Activated CD4-positive, alpha-beta T cell treated with anti-CD3 and anti-CD28 coated beads, Interleukin-2, amount 10 ng/mL, durations not matched to agents 24 days and 14 days (primary cell): Measurements from ENCODE around the gene ACAP2. TPM values are rescaled to one million over a fixed set of nuclear protein-coding genes. Genes with fewer than 3 reads are reported as not detected.
"Not testable (repeated sequence)": the region's sequence is repeated elsewhere in the genome, so short reads cannot be mapped to it uniquely, and the experiment has no call there.

Experiments
- DNase-seq: peaks from one replicate; pipeline ENCODE4 v3.0.0; 2022
- H3K27ac Mint-ChIP-seq: one replicate; pipeline ENCODE4 v1.8.0; 2022; ENCODE audit warnings: mild to moderate bottlenecking, mixed read lengths
- H3K27me3 Mint-ChIP-seq: one replicate; pipeline ENCODE4 v1.8.0; 2022; ENCODE audit warnings: mixed read lengths
- H3K36me3 Mint-ChIP-seq: one replicate; pipeline ENCODE4 v1.8.0; 2022; ENCODE audit warnings: low read depth, mild to moderate bottlenecking, mixed read lengths
- H3K4me1 Mint-ChIP-seq: one replicate; pipeline ENCODE4 v1.8.0; 2021; ENCODE audit warnings: mixed read lengths
- H3K4me3 Mint-ChIP-seq: one replicate; pipeline ENCODE4 v1.8.0; 2022; ENCODE audit warnings: mild to moderate bottlenecking, moderate library complexity, mixed read lengths
- H3K9me3 Mint-ChIP-seq: one replicate; pipeline ENCODE4 v1.8.0; 2021; ENCODE audit warnings: mixed read lengths
- intact Hi-C: fragments of 100-400 bp; cut with micrococcal nuclease; formaldehyde crosslinking; loops from one replicate; pipeline ENCODE4 v1.15.1; 2023
- total RNA-seq: library from RNA; stranded (reverse); gene quantifications from 2 replicates; pipeline ENCODE4 v1.2.3, GENCODE V29; 2022

The ACAP2 gene
- total RNA-seq, 1 donor from 2014 or later, result 39.1 TPM

- H3K36me3 Mint-ChIP-seq, result peaks cover 13% of the 10 kb centered on the region
- no peak overlapping the region for H3K4me3 Mint-ChIP-seq
- intact Hi-C loops, result no loop called here
- no peak overlapping the region for H3K27ac Mint-ChIP-seq
- H3K9me3 Mint-ChIP-seq, result peaks cover 2% of the 10 kb centered on the region
- DNase-seq, result no peak
- H3K27me3 Mint-ChIP-seq, result no peaks in the 10 kb centered on the region
- no peaks in the 10 kb centered on the region for H3K4me1 Mint-ChIP-seq
These were observed 201.0 kb downstream of the ACAP2 start for GRCh38 chr3:195241592-195242355.

GRCh38 chr3:195240939-195241338 is 201.9 kb downstream of the ACAP2 start:
- no peak overlapping the region for H3K4me3 Mint-ChIP-seq
- H3K9me3 Mint-ChIP-seq, result peaks cover 5% of the 10 kb centered on the region
- H3K4me1 Mint-ChIP-seq, result no peaks in the 10 kb centered on the region
- DNase-seq, result no peak
- H3K36me3 Mint-ChIP-seq, result peaks cover 9% of the 10 kb centered on the region
- no peak overlapping the region for H3K27ac Mint-ChIP-seq
- no peaks in the 10 kb centered on the region for H3K27me3 Mint-ChIP-seq
- intact Hi-C loops, result no loop called here

- no peaks in the 10 kb centered on the region for H3K27me3 Mint-ChIP-seq
- no peaks in the 10 kb centered on the region for H3K4me1 Mint-ChIP-seq
- H3K36me3 Mint-ChIP-seq, result peaks cover 9% of the 10 kb centered on the region
- DNase-seq, result no peak
- no peak overlapping the region for H3K27ac Mint-ChIP-seq
- peaks cover 8% of the 10 kb centered on the region for H3K9me3 Mint-ChIP-seq
- no peak overlapping the region for H3K4me3 Mint-ChIP-seq
- intact Hi-C loops, result no loop called here
These were observed 202.6 kb downstream of the ACAP2 start for GRCh38 chr3:195240171-195240701.

DNA sequence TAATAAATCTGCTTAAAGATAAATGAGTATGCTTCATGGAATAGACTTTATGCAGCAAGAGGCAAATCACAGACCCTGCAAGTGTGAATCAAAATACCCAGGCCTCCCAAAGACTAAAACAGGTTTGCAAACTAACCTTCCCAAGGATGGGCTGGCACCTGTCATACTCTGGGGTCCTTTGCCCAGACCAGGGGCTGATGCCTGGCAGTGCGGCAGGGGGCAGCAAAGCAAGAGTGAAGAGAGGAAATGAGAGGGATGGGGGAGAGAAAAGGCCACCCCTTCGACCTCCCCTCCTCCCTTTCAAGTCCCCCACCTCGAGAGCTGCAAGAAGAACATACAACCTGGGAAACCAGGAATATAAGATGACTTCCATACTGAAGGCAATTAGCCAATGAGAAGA is 203.7 kb downstream of the ACAP2 start:
- Mint-ChIP-seq H3K27me3 (no peaks in the 10 kb centered on the region), H3K4me1 (no peaks in the 10 kb centered on the region), H3K36me3 (peaks cover 9% of the 10 kb centered on the region), H3K9me3 (peaks cover 14% of the 10 kb centered on the region), H3K27ac (no peak overlapping the region), H3K4me3 (no peak overlapping the region)
- intact Hi-C loops, result no loop called here
- no peak for DNase-seq

GRCh38 chr3:195238586-195239118 is 204.2 kb downstream of the ACAP2 start:
- Mint-ChIP-seq H3K9me3 (peaks cover 15% of the 10 kb centered on the region), H3K36me3 (peaks cover 9% of the 10 kb centered on the region), H3K27ac (no peak overlapping the region), H3K27me3 (no peaks in the 10 kb centered on the region), H3K4me1 (no peaks in the 10 kb centered on the region), H3K4me3 (no peak overlapping the region)
- intact Hi-C loops, result no loop called here
- DNase-seq, result no peak

GRCh38 chr3:195238081-195238571 is 204.7 kb downstream of the ACAP2 start:
- Mint-ChIP-seq H3K27ac (no peak overlapping the region), H3K4me3 (no peak overlapping the region), H3K9me3 (peaks cover 20% of the 10 kb centered on the region), H3K36me3 (peaks cover 9% of the 10 kb centered on the region), H3K27me3 (peaks cover 2% of the 10 kb centered on the region), H3K4me1 (no peaks in the 10 kb centered on the region)
- intact Hi-C loops, result no loop called here
- no peak for DNase-seq

DNA sequence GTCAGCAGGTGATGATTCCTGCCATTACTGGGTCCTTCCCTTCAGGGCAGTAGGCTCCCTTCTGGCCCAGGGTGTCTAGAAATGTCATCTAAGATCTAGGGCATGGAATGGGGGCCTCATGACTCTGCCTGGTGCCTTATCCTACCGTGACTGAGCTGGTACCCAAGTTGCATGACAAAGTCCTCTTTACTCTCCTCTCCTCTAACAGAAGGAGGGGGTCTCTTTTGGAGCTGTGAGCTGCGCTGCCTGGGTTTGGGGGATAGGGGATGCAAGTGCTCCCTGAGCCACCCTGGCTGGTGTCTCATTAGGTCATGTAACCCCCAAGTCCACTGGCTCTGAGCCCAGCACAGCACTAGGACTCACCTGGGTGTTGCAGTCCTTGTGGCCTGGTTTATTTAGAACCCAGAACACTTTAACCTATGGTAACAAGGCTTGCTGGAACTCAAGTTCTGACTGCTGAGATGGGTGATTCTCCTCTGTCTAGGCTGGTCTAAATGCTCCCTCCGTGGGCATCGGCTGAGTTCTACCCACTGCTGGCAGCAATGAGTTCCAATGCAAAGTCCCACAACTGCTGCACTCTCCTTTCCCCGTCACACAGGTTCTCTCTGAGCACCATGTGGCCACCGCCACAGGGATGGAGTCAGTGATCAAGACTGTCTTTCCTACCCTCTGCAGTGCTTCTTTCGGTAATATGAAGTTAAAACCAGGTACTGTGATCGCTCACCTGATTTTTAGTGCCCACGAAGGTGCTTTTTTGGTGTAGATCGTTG is 205.8 kb downstream of the ACAP2 start:
- no peaks in the 10 kb centered on the region for H3K4me1 Mint-ChIP-seq
- peaks cover 23% of the 10 kb centered on the region for H3K9me3 Mint-ChIP-seq
- DNase-seq, result no peak
- no peak overlapping the region for H3K27ac Mint-ChIP-seq
- intact Hi-C loops, result no loop called here
- no peak overlapping the region for H3K4me3 Mint-ChIP-seq
- H3K36me3 Mint-ChIP-seq, result peaks cover 9% of the 10 kb centered on the region
- H3K27me3 Mint-ChIP-seq, result peaks cover 7% of the 10 kb centered on the region

DNA sequence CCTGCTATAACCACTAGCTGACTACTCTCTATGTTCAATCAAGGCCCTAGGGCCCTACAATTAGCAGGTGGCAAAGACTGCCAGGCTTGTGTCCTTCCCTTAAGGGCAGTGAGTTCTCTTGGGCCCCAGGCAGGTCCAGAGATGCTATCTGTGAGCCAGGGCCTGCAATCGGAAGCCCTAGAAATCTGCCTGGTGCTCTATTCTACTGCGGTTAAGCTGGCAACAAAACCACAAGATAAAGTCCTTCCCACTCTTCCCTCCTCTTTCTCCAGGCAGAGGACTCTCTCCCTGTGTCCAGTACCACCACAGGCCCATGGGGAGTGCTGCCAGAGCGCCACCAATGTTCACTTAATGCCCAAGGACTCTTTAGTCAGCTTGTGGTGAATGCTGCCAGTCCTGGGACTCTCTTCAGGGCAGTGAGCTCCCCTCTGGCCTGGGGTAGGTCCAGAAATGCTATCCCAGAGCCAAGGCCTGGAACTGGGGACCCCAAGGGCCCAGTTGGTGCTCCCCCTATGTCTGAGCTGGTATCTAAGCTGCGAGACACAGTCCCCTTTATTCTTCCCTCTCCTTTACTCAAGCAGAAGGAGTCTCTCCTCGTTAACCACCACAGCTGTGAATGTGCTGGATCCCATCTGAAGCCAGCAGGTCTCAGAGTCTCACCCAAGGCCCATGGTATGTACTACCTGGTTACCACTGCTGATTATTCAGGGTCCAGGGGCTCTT is 206.6 kb downstream of the ACAP2 start:
- no peak overlapping the region for H3K4me3 Mint-ChIP-seq
- H3K27me3 Mint-ChIP-seq, result peaks cover 9% of the 10 kb centered on the region
- DNase-seq, result no peak
- H3K4me1 Mint-ChIP-seq, result no peaks in the 10 kb centered on the region
- H3K9me3 Mint-ChIP-seq, result peaks cover 23% of the 10 kb centered on the region
- peaks cover 9% of the 10 kb centered on the region for H3K36me3 Mint-ChIP-seq
- no peak overlapping the region for H3K27ac Mint-ChIP-seq
- intact Hi-C loops, result no loop called here

GRCh38 chr3:195230244-195230643 is 212.6 kb downstream of the ACAP2 start:
- no peak for DNase-seq
- Mint-ChIP-seq H3K36me3 (peaks cover 6% of the 10 kb centered on the region), H3K4me1 (peaks cover 5% of the 10 kb centered on the region), H3K9me3 (peaks cover 15% of the 10 kb centered on the region), H3K27ac (no peak overlapping the region), H3K4me3 (no peak overlapping the region), H3K27me3 (peaks cover 14% of the 10 kb centered on the region)
- intact Hi-C loops, result no loop called here

DNA sequence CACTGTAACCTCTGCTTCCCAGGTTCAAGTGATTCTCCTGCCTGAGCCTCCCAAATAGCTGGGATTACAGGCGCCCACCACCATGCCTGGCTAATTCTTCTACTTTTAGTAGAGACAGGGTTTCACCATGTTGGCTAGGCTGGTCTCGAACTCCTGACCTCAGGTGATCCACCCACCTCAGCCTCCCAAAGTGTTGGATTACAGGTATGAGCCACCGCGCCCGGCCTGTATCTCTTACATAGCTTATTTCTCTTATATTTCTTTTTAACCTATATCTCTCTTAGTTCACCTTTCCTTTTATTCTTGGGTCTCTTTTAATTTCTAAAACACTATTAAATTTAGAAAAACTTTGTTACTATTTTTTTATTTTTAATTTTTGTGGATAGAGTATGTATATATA is 213.9 kb downstream of the ACAP2 start:
- peaks cover 14% of the 10 kb centered on the region for H3K27me3 Mint-ChIP-seq
- H3K27ac Mint-ChIP-seq, H3K36me3 Mint-ChIP-seq, intact Hi-C loops, H3K9me3 Mint-ChIP-seq, DNase-seq, H3K4me3 Mint-ChIP-seq, H3K4me1 Mint-ChIP-seq: not testable (repeated sequence)

- no peak for DNase-seq
- H3K4me3 Mint-ChIP-seq, result no peak overlapping the region
- intact Hi-C loops, result no loop called here
These were observed 214.9 kb downstream of the ACAP2 start for GRCh38 chr3:195227871-195228270.

DNA sequence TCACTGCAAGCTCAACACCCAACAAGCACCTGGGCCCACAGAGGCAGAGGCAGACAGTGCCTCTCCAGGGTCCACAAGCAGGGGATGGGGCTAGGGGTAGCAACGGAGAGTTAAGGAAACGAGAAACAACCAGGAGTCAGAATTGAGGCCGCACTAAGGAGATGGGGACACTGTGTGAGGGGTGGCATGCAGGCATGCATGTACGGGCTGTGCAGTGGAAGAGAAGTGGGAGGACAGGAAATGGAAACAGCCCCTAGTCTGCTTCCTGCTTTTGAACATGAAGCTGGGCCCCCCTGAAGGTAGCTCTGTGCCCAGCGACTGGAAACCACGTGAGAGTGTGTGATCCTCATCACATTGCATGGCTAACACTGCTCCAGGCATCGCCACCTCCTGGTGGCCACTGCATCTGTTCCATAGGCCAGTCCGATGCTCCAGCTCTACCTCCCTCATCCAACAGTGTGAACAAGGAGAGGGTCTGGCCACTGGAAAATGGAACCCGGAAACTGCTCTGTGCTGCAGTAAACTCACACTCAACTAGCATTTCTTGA is 215.8 kb downstream of the ACAP2 start:
- Mint-ChIP-seq H3K27me3 (peaks cover 7% of the 10 kb centered on the region), H3K4me3 (no peak overlapping the region), H3K4me1 (peaks cover 5% of the 10 kb centered on the region), H3K36me3 (peaks cover 6% of the 10 kb centered on the region), H3K27ac (no peak overlapping the region), H3K9me3 (no peaks in the 10 kb centered on the region)
- intact Hi-C loops, result no loop called here
- no peak for DNase-seq

More at GRCh38 chr3:195227871-195228270, 214.9 kb downstream of the ACAP2 start:
- Mint-ChIP-seq H3K36me3 (peaks cover 6% of the 10 kb centered on the region), H3K9me3 (peaks cover under 1% of the 10 kb centered on the region), H3K27me3 (peaks cover 10% of the 10 kb centered on the region), H3K4me1 (peaks cover 5% of the 10 kb centered on the region), H3K27ac (no peak overlapping the region)

GRCh38 chr3:195226445-195226844 is 216.4 kb downstream of the ACAP2 start:
- intact Hi-C loops, result no loop called here
- Mint-ChIP-seq H3K4me3 (no peak overlapping the region), H3K4me1 (peaks cover 5% of the 10 kb centered on the region), H3K27ac (no peak overlapping the region), H3K36me3 (peaks cover 6% of the 10 kb centered on the region), H3K27me3 (peaks cover 5% of the 10 kb centered on the region), H3K9me3 (no peaks in the 10 kb centered on the region)
- no peak for DNase-seq
